Measurements from ENCODE around the gene RPS3A.
"Not testable (repeated sequence)": the region's sequence is repeated elsewhere in the genome, so short reads cannot be mapped to it uniquely, and the experiment has no call there.

RPS3A gene

GRCh38 chr4:151099229-151099975, at the start of gene RPS3A:
RPS3A (plus strand) TSS chr4:151099628; CDS start chr4:151099653, 25 bp downstream.
- DNase-seq = peak; percentile 97

GRCh38 chr4:151052785-151053184, 46.6 kb upstream of the RPS3A start:
- no peak for DNase-seq

DNA sequence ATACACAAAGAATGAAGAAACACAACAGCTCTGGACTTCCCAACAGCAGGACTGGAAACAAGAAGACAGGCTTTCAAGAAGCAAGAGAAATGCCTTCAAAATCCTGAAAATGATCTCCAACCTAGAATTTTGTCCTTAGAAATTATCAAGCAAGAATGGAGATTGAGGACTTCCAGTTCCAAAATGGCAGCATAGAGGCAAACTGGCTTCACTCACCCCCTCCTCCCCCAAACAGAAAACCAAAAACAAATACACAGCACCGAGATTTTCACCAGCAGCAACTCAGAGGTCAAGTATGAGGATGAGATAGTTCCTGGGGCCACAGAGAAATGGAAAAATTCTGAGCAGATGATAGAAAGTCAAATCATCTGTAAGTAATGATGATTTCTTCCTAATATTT, 43.9 kb upstream of the RPS3A start:
- no peak for DNase-seq

GRCh38 chr4:151063143-151063542, 36.3 kb upstream of the RPS3A start:
- DNase-seq = not testable (repeated sequence)

GRCh38 chr4:151067316-151067970, 32.0 kb upstream of the RPS3A start:
- DNase-seq = no peak

DNA sequence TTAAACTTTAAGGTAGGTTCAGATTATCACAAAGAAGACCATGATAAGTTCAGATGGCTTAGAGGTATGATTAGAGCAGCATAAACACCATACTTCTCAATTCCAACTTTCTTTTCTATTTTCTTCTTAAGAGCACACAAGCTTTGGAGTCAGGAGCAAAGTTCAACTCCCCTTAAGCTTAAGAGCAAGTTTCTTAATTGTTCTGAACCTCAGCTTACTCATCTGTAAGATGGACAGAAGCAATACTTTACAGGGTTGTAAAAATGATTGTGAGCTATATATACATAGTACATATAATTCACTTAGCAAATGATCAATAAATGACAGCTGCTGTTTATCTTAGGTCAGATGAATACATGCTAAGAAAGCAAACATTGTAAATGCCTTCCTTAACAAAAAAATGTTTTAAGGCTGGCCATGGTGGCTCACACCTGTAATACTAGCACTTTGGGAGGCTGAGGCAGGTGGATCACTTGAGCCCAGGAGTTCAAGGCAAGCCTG, 25.0 kb upstream of the RPS3A start:
- no peak for DNase-seq

DNA sequence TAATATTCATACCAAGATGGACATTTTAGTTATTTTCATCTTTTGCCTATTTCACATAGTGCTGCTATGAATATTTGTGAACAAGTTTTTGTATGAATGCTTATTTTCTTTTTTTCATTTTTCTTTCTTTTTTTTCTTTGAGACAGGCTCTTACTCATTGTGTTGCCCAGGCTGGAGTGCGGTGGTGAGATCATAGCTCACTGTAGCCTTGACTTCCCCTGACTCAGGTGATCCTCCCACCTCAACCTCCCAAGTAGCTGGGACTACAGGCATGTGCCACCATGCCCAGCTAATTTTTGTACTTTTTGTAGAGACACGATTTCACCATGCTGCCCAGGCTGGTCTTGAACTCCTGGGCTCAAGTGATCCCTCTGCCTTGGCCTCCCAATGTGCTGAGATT, 21.4 kb upstream of the RPS3A start:
- not testable (repeated sequence) for DNase-seq

- DNase-seq = no peak
Measured at GRCh38 chr4:151087467-151087866, 12.0 kb upstream of the RPS3A start.

DNA sequence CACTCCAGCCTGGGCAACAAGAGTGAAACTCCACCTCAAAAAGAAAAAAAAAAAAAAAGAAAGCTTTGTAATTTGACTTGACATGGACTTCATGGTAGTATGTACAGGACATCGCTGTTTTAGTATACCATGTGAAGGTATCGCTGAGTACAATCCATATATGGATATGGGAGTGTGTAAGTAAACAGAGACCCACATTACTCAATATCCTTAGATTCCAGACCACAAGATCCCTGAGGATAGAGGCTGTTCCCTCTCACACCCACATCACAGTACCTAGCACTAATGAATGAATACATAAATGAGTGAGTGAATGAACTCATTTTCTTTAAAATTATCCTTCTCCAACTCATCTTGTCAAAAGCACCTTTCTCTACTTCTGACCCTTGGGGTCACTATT, 8.4 kb upstream of the RPS3A start:
- DNase-seq = no peak

DNA sequence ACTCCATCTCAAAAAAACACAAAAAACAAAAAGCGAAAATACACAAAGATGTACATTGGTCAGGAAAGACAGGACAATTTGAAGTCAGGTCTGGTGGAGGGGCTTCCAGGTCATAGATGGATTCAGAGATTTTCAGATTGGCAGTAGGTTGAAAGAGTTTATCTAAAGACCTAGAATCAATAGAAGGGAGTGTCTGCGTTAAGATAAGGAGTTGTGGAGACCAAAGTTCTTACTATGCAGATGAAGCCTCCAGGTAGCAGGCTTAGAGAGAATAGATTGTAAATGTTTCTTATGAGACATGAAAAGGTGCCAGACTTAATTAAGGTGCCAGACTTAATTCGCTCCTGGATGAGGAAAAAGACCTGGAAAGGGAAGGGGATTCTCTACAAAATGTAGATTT, 6.9 kb upstream of the RPS3A start:
- DNase-seq = no peak

- no peak for DNase-seq
Measured at GRCh38 chr4:151093203-151093602, 6.2 kb upstream of the RPS3A start.

DNA sequence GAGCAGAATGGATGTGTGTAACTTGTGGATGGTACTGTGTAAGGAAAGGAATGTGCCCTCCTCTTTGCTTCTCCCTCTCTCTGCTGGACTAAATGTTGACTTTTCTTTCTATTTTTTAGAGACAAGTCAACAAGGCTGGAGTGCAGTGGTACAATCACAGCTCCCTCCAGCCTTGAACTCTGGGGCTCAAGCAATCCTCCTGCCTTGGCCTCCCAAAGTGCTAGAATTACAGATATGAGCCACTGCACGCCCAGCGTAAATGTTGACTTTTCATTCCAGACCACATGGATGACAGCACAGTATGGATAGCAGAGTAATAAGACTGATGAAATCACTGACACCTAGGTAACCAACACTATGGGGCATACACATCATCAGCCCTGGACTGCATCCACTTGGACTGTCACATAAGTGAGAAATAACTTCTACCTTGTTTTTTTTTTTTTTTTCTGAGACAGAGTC, 5.1 kb upstream of the RPS3A start:
- no peak for DNase-seq

DNA sequence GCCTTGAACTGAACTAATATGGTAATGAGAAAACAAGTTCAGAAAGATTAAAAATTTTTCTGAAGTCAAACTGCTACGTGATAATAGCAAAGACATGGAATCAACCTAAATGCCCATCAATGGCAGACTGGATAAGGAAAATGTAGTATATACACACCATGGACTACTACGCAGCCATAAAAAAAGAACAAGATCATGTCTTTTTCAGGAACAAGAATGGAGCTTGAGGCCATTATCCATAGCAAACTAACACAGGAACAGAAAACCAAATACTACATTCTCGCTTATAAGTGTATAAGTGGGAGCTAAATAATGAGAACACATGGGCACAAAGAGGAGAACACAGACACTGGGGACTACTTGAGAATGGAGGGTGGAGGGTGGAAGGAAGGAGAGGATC, 4.3 kb upstream of the RPS3A start:
- no peak for DNase-seq

- DNase-seq = no peak
Measured at GRCh38 chr4:151097759-151098158, 1.7 kb upstream of the RPS3A start.

DNA sequence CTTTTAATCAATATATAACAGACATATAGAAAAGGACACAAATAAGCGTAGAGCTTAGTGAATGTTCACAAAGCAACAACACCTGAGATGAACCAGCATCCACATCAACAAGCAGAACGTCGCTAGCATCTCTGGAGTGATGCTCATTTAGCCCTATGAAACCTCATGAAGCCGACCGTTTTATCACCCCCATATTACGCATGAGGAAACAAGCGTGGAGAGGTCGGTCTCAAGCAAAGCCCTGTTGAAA, 524 bp upstream of the RPS3A start:
- no peak for DNase-seq

DNA sequence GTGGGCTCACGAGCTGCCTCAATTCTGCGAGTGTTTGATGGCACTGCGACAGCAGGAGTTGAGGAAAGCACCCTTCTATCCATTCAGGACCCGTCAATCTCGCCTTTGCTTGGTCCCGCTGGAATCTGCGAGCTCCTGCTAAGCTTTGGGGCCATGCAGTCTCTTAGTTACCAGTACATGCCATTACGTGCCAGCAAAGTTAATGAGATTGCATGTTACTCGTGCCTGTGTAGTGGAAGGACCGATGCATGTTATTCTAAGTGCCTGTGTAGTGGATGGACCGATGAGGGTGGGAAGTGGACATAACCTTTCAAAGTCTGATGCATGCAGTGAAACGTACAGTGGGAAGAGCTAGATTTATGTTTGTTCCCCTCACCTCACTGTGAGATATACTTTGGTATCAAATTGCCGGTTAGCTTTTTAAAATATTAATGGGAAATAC, 569 bp downstream of the RPS3A start:
- DNase-seq = no peak

GRCh38 chr4:151100531-151100930, 1.1 kb downstream of the RPS3A start:
- no peak for DNase-seq

- no peak for DNase-seq
Measured at GRCh38 chr4:151103758-151104157, 4.3 kb downstream of the RPS3A start.

- no peak for DNase-seq
Measured at GRCh38 chr4:151104621-151105020, 5.2 kb downstream of the RPS3A start.

DNA sequence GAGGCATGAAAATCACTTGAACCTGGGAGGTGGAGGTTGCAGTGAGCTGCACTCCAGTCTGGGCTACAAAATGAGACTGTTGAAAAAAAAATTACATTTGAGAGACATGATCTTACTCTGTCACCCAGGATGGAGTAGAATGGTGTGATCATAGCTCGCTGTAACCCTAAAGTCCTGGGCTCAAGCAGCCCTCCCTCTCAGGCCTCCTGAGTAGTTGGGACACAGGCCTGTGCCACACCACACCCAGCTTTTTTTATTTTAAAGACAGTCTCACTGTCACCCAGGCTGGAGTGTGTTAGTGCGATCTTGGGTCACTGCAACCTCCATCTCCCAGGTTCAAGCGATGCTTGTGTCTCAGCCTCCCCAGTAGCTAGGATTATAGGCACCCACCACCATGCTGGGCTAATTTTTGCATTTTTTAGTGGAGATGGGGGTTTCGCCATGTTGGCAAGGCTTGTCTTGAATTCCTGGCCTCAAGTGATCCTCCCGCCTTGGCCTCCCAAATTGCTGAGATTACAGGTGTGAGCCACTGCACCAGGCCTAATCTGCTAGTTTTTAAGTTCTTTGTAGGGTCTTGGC, 6.1 kb downstream of the RPS3A start:
- DNase-seq = no peak

DNA sequence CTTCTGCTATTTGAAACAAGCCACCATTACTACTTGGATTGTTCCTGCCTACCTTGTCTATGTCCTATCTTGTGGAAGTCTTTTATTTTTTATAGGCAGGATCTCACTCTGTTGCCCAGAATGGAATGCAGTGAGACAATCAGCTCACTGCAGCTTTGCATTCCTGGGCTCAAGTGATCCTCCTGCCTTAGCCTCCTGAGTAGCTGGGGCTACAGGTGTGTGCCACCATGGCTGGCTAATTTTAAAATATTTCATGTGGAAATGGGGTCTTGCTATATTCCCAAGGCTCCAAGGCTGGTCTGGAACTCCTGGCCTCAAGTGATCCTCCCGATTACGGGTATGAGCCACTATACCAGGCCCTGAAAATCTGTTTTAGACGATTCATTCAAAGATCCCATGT, 7.6 kb downstream of the RPS3A start:
- DNase-seq = no peak

DNA sequence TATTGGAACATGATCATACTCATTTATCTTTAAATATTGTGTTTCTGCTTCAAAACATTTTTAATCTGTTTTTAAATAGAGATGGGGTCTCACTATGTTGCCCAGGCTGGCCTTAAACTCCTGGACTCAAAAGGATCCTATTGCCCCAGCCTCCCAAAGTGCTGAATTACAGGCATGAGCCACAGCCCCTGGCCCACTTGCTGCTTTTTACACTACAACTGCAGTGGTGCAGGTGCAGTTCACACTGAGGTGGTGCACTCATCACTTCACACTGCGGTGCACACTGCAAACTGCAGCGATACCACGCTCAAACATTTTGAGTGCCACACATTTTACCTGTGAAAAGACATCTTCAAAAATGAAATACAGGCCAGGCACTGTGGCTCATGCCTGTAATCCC, 10.8 kb downstream of the RPS3A start:
- DNase-seq = no peak

GRCh38 chr4:151114338-151114737, 14.9 kb downstream of the RPS3A start:
- no peak for DNase-seq

- DNase-seq = no peak
Measured at GRCh38 chr4:151114986-151115385, 15.6 kb downstream of the RPS3A start.
